Dedifferentiated amniotic fluid mesenchymal stem cell (primary cell): Measurements from ENCODE around the gene MAP7.
"Not testable (repeated sequence)": the region's sequence is repeated elsewhere in the genome, so short reads cannot be mapped to it uniquely, and the experiment has no call there.

ENCODE experiments used
- DNase-seq: peaks from one replicate; pipeline ENCODE4 v3.0.0-alpha.2; 2016; ENCODE audit errors: extremely low spot score

MAP7 gene

DNA sequence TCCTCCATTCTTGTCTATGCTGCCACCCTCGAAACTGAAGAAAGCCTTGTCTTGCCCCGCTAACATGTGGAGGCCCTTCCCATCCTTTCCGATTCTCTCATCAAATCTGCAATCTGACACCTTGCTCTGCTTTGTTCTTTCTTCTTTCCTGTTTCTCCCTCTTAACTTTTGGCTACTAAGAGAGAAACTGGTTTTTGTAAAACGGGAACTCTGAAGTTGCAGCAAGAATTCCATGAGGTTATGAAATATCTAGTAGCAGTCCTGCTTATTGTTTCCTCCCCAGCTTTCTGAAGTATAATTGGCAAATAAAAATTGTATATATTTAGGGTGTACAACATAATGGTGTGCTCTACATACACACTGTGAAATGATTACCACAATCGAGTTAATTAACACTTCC, 80.2 kb downstream of the MAP7 start:
- DNase-seq = no peak

DNA sequence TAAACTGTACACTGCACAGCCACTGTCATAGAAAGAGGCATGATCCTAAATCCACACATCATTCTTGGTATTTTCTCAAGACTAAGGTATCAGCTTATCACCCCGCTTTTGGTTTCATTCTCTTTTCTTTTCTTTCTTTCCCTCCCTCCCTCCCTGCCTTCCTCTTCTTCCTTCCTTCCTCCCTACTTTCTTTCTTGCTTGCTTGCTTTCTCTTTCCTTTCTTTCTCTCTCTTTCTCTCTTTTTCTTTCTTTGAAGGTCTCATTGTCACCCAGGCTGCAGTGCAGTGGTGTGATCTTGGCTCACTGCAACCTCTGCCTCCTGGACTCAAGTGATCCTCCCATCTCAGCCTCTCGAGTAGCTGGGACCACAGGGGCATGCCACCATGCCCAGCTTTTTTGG, 81.1 kb downstream of the MAP7 start:
- no peak for DNase-seq

DNA sequence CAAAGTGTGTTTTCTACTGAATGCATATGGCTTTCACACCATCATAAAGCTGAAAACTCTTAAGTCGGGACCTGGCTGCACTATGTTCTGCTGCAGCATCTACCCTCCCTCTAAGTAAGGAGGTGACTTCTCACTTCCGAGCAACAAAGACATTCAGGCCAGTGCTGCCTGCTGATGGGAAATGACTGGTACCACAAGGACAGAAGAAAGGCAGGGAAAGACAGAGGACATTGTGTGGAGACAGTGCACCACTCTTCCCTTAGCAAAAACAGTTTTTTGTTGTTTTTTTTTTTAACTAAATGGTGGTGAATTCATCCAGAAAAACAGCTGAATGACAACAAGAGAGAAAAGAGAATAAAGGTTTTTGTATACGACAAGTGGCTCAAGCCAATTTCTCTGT, 81.5 kb downstream of the MAP7 start:
- DNase-seq = no peak

DNA sequence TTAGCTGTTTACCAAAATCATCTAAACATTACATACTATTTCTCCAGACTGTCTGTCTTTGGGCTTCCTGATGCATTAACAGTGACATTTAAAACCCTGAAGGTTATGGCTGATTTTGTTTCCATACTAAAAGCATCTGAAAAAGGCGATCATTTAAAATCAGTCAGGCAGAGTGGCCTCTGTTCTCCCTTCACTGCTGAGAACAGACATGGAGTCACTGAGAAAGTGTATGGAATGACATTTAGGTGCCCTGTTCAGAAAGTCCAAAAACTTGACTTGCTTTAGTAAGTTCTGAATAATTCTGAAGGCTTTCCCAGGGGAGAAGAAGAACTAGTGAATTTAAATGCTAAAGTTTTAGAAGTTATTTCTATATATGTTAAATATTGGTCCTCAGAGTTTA, 83.0 kb downstream of the MAP7 start:
- DNase-seq = no peak

DNA sequence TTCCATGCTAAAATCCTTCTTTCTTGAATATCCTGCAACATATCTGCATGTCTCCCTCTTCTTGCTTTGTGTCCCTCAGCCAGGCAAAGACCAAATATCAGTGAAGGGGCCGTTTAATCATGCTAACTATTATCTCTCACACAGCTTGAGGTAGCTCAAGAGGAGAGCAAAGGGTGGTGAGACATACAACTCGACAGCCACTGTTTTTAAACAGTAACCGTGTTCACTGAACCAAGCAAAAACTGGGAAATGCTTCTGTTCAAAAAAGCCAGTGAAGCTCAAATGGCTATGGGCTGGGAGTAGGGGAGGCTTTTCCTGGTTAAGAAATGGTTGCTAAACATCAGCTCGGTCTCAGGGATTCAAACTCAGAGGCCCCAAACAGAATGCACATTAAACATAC, 83.4 kb downstream of the MAP7 start:
- no peak for DNase-seq

DNA sequence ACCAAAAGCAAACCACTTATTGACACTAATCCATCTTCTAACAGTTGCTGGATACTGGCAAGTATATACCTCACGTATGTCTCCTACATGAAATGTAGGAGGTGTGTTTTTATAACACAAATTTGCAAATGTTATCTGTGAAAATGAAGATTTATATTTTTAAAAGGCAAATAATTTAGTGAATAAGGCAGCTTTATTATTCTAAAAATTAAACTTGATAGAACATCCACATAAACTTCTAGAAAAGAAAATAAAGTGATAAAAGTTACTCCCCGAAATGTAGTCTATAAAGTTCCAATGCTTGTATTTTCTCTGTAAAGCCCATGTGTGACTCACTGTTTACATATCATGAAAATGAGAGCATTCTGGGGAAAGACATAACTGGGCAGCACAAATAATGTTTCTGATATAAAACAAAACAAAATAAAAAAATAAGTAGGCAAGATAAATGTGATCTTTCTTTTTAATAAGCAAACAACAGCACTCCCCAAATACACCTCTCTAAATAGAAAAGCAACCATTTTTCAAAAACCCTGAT, 84.4 kb downstream of the MAP7 start:
- DNase-seq = no peak

DNA sequence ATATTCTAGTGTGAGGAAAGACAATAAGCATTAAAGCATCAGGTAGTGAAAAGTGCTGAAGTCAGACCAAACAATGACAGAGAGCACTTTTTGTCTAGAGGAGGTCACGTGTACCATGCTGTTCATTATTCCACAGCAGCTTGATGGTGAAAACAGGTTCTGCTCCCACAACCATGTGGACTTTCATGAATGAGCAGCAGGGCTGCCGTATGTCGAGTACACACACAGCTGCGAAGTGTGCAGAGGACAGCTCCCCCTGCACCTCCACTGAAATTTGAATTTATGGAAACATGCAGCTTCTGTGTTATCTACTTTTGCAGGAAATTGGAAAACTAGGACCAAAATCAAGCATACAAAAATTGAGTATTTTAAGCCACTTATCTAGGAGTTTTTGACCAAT, 85.3 kb downstream of the MAP7 start:
- no peak for DNase-seq

DNA sequence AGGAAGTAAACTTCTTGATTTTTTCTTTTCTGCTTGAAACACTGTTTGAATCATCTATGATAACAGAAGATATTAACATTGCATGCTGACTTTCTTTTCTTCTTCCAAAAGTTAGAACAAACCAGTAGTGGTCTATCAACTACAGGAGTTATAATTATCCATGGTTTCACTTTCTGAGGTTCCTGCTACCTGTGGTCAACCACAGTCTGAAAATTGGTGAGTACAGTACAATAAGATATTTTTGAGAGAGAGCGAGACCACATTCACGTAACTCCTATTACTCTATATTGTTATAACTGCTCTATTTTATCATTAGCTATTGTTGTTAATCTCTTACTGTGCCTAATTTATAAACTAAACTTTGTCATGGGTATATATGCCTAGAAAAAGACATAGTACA, 86.1 kb downstream of the MAP7 start:
- no peak for DNase-seq

DNA sequence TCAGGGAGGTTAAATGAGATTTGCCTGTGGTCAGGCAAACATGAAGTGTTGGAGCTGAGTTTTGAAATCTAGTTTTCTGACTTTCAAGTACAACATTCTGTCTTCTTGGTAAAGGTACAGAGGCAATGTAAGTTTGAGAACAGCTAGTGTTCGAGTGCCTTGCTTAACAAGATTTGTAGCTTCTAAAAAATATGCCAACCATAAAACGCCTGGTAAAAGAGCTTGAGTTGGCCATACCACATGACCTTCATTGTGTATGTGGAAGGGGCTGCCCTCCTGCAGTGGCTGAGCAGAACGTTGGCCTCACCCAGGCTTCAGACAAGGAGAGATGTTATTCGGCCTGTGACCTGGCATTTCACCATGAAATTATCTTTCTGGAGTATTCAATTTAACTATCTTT, 86.5 kb downstream of the MAP7 start:
- DNase-seq = no peak

DNA sequence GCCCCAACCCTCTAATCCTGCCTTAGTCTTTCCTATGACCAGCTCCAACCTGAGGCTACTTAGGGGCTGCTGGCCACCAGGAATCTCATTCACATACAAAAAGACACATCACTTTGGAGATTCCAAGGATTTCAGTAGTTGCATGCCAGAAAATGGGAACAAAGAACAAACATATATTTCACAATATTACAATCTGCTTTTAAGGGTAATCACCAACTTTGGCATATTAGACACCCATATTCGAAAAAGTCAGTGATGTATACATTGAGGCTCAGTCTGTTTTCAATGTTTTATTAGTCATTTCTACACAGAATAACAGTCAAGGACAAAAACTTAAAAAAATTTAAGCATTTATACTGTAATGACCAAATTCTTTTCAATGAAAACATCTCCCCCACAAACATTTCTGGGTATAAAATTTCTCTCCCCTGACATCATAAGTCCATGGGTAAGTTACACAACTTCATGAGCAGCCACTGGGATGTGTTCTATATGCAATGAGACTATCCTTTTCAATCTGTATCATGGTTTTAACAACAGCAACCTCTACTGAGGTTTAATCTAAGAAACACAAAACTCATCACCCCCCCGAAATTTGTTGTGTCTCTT, 103.5 kb downstream of the MAP7 start:
- DNase-seq = peak; percentile 32

DNA sequence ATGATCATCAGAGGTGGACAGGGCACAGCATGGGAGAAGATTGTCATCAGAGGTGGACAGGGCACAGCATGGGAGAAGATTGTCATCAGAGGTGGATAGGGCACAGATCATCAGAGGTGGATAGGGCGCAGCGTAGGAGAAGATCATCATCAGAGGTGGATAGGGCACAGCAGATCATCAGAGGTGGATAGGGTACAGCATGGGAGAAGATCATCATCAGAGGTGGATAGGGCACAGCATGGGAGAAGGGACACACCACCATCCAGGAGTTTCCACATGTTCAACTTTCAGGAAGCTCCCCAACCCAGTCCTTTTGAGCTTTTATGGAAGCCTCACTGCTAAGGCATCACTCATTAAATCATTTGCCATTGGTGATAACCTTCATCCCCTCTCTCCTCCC, 104.1 kb downstream of the MAP7 start:
- no peak for DNase-seq

DNA sequence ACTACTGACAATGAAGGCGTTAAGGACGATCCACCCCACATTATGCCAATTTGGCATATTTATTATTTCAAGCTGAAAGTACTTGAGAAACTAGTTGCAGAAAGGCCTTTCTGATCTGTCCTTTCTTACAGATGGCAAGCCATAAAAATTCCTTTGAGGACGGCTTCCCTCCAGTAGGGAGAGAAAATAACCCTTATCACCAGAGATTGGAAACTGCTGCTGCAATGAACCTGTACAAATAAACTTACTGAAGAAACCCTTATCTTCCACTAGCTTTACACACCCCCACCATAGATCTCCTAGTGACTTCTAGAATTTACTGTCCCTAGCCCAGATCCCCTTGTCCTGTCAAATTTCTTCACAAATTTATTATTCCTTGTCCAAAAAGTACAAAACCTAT, 105.2 kb downstream of the MAP7 start:
- no peak for DNase-seq

DNA sequence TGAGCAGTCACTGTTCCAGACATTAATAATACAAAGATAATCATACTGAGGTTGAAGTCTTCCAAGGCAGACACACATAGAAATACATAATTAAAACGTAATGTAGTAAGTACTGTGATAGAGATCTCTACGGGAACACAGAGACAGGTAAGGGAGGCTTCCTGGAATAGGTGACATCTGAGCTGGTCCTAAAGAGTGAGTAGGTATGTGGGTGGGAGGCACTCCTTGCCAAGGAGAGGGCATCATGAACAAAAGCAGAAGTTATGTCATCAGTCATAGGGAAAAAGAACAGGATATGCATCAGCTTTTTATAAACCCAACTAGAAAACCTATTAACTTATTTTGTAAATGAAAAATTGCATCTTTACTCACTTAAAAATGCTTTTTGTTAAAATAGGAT, 110.0 kb downstream of the MAP7 start:
- no peak for DNase-seq

DNA sequence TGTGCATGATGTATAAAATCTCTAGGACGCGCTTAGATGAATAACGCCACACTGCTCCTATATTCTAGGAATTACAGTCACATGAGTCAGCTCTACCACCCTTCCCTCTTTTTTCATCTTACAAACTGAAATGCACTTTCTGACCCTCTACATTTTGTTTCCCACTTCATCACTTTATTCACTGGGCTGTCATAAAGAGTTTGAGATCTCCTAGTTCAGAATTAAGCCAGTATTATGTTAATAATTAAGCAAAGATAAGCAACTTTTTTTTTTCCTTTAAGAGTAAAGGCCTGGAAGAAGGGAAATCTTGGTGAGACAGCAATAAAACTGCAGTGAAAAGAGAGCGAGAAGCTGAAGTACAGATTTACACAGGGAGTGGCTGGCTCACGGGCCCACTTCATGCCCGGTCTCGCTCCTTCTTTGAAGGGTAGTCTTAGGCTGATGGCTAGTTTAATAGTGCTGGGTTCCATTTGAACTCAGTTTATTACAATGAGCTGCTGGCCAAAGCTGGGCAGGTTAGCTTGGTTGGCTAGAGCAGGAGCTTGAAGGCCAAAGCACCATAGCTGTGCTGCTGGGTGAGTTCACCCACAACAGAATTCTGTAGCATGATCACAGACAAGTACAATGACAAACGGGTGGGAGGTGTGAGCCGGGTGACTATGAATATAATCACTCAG, 110.6 kb downstream of the MAP7 start:
- no peak for DNase-seq

DNA sequence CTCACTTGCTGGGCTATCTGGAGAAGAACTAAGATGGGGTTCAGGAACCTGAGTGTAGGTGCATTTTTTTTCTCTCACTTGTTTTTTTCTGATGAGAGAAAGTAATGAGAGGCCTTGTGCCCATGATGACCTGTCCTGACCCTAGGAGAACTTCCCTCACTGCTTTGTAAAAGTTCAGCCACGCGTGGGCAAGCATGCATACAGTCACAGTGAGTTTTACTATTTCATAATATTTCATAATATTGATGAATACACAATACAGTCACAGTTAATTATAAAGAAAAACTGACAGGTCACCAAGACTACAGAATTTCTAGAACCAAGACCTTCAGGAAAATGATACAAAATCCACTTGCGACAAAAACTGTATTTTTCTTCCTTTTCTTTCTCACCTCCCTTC, 111.8 kb downstream of the MAP7 start:
- DNase-seq = no peak

DNA sequence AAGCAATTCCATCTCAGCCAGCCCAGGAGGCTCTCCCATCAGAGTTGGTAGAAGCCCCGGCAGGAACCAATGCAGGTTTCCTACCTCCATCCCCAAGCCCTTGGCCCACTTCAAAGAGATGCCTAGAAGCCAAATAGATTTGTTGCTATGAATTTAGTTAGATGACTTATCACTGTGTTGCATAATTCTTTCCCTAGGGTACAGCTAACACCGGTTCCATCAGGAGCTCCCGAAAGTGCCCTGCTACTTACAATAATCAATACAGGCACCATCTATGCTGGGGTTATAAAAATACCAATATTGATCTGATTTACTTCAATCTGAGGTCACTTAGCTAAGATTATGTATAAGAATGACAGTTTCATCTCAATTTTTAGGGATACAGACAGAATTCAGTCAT, 113.0 kb downstream of the MAP7 start:
- DNase-seq = no peak

DNA sequence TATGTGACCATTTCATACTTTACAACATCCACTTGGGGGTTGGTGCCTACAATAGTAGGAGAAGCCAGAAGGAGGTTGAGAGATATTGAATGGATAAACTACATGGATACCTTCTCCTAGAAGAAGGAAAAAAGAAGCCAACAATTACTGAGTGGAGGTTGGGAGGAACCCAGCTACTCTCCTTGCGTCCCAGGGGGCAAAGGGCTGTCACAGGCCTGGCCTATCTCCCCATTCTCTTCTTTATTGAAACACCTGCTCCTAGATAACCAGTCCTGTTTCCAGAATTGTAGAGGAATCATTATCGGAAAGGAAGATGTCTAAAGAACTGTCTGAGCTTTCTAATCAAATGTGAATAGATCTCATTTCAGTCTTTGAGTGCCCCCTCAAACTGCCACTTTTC, 115.1 kb downstream of the MAP7 start:
- no peak for DNase-seq

DNA sequence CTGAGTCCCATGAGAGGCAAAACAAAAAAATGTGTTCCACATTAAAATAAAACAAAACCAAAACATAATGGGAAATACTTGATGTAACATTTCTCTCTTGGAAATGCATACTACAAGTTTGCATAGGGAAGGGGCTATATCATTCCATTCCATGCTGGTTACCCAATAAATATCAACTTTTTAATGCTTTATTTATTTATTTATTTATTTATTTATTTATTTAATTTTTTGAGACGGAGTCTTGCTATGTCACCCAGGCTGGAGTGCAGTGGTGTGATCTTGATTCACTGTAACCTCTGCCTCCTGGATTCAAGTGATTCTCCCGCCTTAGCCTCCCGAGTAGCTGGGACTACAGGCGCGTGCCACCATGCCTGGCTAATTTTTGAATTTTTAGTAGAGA, 118.9 kb downstream of the MAP7 start:
- not testable (repeated sequence) for DNase-seq

DNA sequence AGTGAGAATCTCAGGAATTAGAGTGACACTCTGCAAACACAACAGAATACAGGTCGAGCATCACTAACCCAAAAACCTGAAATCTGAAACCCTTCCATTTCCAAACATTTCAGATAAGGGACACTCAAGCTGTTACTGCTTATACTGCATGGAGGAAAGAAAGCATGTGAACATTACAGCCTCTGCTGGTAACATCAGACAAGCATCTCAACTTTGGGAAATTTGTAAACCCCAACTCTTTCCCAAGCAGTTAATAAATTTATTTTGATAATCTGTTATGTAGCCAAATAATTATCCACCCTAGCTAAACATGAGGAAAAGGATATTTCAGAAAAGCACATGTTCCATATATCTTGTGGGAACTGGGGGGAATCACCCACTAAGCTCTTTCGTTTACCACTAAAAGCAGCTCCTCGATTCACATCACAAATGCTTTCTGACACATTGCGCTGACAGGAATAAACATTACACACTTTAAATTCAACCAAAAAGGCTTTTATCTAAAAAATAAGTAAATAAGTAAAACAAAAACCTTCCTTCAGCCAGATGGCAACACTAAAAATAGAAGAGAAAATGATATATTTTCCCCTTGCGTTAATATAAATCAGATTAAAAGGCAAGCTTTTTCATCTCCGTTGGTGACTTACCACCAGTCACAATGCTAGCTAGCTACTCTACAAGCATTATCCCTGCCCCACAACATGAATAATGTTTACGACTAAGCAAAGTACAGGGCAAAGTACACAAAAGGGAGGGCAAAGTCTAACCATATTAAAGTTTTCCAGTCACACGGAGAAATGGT, 120.8 kb downstream of the MAP7 start:
- no peak for DNase-seq

DNA sequence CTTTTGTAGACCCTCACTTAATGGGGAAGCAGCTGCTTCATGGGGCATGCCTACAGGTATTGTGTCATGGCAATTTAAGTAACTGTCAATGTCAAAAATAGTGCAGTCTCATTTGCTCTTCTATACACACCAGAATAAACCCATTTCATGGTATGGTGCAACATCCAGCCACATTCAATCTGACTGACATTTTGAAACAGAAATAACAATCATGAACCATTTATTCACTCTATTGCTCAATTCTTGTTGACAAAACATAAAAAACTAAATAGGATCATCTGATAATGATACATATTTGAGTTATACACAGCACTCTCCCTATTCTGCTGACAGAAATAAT, 122.9 kb downstream of the MAP7 start:
- DNase-seq = no peak

DNA sequence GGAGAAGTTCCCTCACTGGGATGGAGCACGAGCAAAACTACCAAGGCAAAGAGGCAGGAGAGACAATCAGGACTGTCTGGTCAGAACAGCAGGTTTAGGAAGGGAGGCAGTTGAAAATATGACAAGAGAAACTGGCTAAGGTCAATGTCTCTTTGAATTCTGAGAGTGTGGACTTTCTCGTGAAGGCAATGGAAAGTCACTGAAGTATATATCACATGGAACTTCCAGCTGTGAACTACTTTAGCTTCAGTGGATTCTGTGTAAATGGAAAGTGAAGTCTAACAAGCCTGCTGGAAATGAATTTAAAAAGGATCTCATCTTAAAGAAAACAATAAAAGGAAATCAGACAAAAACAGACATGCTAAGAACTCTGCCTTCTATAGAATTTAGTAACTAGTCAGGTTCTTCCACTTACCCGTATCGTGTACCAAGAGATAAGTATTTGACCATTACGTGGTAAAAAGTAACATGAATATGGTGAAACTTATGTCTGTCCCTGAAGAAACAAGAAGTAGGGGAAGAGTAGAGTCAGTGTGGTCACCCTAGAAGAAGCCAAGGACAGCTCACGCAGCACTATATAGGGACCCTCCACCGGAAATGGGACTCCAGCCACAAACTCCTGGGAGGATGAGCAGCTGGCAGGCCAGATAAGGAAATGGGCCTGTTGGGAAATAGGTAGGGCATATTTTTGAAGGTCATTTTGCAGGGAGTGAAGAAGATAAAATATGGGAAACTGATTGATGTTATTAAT, 123.4 kb downstream of the MAP7 start:
- no peak for DNase-seq

DNA sequence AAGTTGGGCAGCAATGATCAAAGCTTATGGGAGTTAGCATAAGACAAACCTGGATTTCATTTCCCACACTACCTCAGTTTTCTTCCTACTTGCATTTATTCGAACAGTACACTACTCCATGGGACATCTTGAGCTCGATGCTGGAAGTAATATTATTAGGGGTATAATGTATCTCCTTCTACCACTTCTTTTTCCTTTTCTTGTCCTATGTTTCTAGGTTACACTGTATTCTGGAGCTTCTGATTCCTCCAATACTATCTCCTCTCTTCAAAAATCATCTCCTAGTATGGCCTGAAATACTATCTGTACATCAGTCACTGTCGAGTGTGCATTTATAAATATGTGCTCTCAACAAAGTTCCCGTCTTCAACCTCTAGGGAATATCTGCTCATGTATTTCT, 124.4 kb downstream of the MAP7 start:
- DNase-seq = no peak
